K562 (cell line): ENCODE results near the gene IL11. TPM values are rescaled to one million over a fixed set of nuclear protein-coding genes. Genes with fewer than 3 reads are reported as not detected.
A peak's percentile ranks its signal among the peaks of the same experiment; 100 is the strongest.

Experiments
- ATAC-seq: fragments of 200-7000 bp; cut with Tn5 transposase; 3 replicates; pipeline ENCODE4 v1.9.1; 2020; ENCODE audit warnings: moderate library complexity
- BruUV-seq: library from RNA; stranded (reverse); fragments of 400-500 nt; replicated peaks from 2 replicates; lab custom pipeline; 2021; lab: Mats Ljungman, UMichigan
- CTCF ChIA-PET: fragments of 300-600 bp; formaldehyde crosslinking; extraction: SDS; loops from one replicate; lab custom pipeline; 2021; ENCODE audit warnings: low intra/inter-chr PET ratio; lab: Yijun Ruan, JAX
- POLR2A ChIA-PET: fragments of 300-600, 350-650 bp; sonication (Branson Sonifier 250); formaldehyde crosslinking; extraction: SDS; loops from one replicate; lab custom pipeline; 2021; ENCODE audit warnings: antibody characterized with exemption, inconsistent platforms; lab: Yijun Ruan, JAX
- DNase-seq, 4 experiments: peaks; one replicate each; pipeline versions ENCODE4 v3.0.0 to v3.0.0-alpha.2; 2011 to 2018; ENCODE audit warnings: low spot score in 3 of 4, mixed read lengths in 3 of 4; ENCODE audit errors: extremely low read depth in 1 of 4
- FAIRE-seq: peaks from 2 replicates; lab custom pipeline; 2011; peaks lifted over from hg19 to GRCh38; lab: Jason Lieb, UNC
- H2AFZ ChIP-seq: 2 replicates; pipeline ENCODE4 v1.6.0; 2011; ENCODE audit warnings: low read depth, low read length, control low read depth, inconsistent platforms
- H3K27ac ChIP-seq: fragments of 200-600 bp; 3 replicates; pipeline ENCODE4 v1.8.0; 2011; ENCODE audit warnings: low read depth, mild to moderate bottlenecking, control low read depth, inconsistent platforms, low read length, moderate library complexity, mixed read lengths; ENCODE audit errors: extremely low read depth
- H3K27me3 ChIP-seq, 2 experiments: fragments of 300-600 bp in 1 of 2; 2 replicates in 1 of 2; 3 replicates in 1 of 2; pipeline versions ENCODE4 v1.6.0 to v1.8.0; 2011; ENCODE audit warnings: inconsistent platforms in 2 of 2, low read length in 2 of 2, mild to moderate bottlenecking in 1 of 2, mixed read lengths in 1 of 2, moderate library complexity in 1 of 2; ENCODE audit not compliant: control insufficient read depth in 2 of 2, insufficient read depth in 2 of 2
- H3K36me3 ChIP-seq: fragments of 300-600 bp; 3 replicates; pipeline ENCODE4 v1.8.0; 2011; ENCODE audit warnings: mild to moderate bottlenecking, low read length, inconsistent platforms; ENCODE audit not compliant: control insufficient read depth, insufficient read depth
- H3K4me1 ChIP-seq, 2 experiments: fragments of 200-600 bp in 1 of 2; replicated peaks in 1 of 2; 2 replicates in 1 of 2; 3 replicates in 1 of 2; pipeline versions ENCODE4 v1.5.1 to v1.8.0; 2011; ENCODE audit warnings: inconsistent platforms in 2 of 2, low read length in 2 of 2, mild to moderate bottlenecking in 1 of 2, mixed read lengths in 1 of 2, moderate library complexity in 1 of 2; ENCODE audit not compliant: control insufficient read depth in 2 of 2, insufficient read depth in 2 of 2
- H3K4me2 ChIP-seq: 2 replicates; pipeline ENCODE4 v1.6.1; 2011; ENCODE audit warnings: low read length, control low read depth, inconsistent platforms, mixed read lengths; ENCODE audit not compliant: insufficient read depth
- H3K4me3 ChIP-seq: fragments of 200-600 bp; sonication (generic), shearing (Covaris generic); 2 replicates; pipeline ENCODE4 v1.5.1; 2016; ENCODE audit warnings: control low read depth, inconsistent platforms
- H3K79me2 ChIP-seq: fragments of 200-600 bp; 3 replicates; pipeline ENCODE4 v1.8.0; 2011; ENCODE audit warnings: low read length, inconsistent platforms; ENCODE audit not compliant: control insufficient read depth, insufficient read depth
- H3K9ac ChIP-seq, 2 experiments: 2 replicates each; pipeline versions ENCODE4 v1.6.0 to v1.6.1; 2011; ENCODE audit warnings: low read depth in 2 of 2, low read length in 2 of 2, control low read depth in 1 of 2, inconsistent platforms in 1 of 2, mild to moderate bottlenecking in 1 of 2, mixed read lengths in 1 of 2; ENCODE audit not compliant: insufficient read depth in 1 of 2
- H3K9me1 ChIP-seq: one replicate; pipeline ENCODE4 v1.6.0; 2011; ENCODE audit warnings: inconsistent platforms, mild to moderate bottlenecking, low read length, moderate library complexity; ENCODE audit not compliant: control insufficient read depth, insufficient read depth
- H3K9me3 ChIP-seq: replicated peaks from 2 replicates; pipeline ENCODE4 v1.5.1; 2011; ENCODE audit warnings: low read depth, low read length, inconsistent platforms; ENCODE audit not compliant: control insufficient read depth, insufficient read depth
- H4K20me1 ChIP-seq: replicated peaks from 2 replicates; pipeline ENCODE4 v1.6.1; 2011; ENCODE audit warnings: low read length, inconsistent platforms, mixed read lengths; ENCODE audit not compliant: control insufficient read depth, insufficient read depth
- EWSR1 ChIP-seq: fragments of 450-650 bp; IDR thresholded peaks from 2 replicates; pipeline ENCODE4 v1.6.1; 2018; ENCODE audit warnings: borderline replicate concordance, mild to moderate bottlenecking, low read depth, moderate library complexity; ENCODE audit not compliant: partially characterized antibody
- GTF2A2 ChIP-seq: IDR thresholded peaks from 2 replicates; pipeline ENCODE4 v1.6.1; 2016; ENCODE audit warnings: mild to moderate bottlenecking, missing genetic modification characterization, missing compliant biosample characterization
- KLF1 ChIP-seq: fragments of 450-650 bp; IDR thresholded peaks from 2 replicates; pipeline ENCODE4 v1.6.1; 2016; ENCODE audit warnings: missing genetic modification characterization, missing compliant biosample characterization
- NCOA4 ChIP-seq: fragments of 450-650 bp; IDR thresholded peaks from 2 replicates; pipeline ENCODE4 v1.6.1; 2018; ENCODE audit warnings: mild to moderate bottlenecking; ENCODE audit not compliant: partially characterized antibody
- NFXL1 ChIP-seq: fragments of 450-650 bp; formaldehyde crosslinking; IDR thresholded peaks from 2 replicates; pipeline ENCODE4 v1.4.0; 2021; ENCODE audit warnings: mild to moderate bottlenecking
- RUNX1 ChIP-seq: sonication (generic); IDR thresholded peaks from 2 replicates; pipeline ENCODE4 v1.6.1; 2016; ENCODE audit warnings: antibody characterized with exemption, low read depth
- SIRT6 ChIP-seq: IDR thresholded peaks from one replicate; pipeline ENCODE4 v1.6.1; 2012; ENCODE audit warnings: low read depth, mild to moderate bottlenecking, control low read depth, inconsistent platforms, low read length, moderate library complexity
- SMAD2 ChIP-seq: fragments of 150-350 bp; IDR thresholded peaks from 2 replicates; pipeline ENCODE4 v1.6.1; 2014; ENCODE audit warnings: low read depth, mild to moderate bottlenecking, low read length
- SPI1 ChIP-seq: IDR thresholded peaks from 2 replicates; pipeline ENCODE4 v1.6.1; 2011; ENCODE audit warnings: low read depth, low read length, control low read depth, borderline replicate concordance
- SREBF2 ChIP-seq: sonication (generic); formaldehyde crosslinking; IDR thresholded peaks from 2 replicates; pipeline ENCODE4 v1.4.0; 2020; ENCODE audit warnings: mild to moderate bottlenecking, missing genetic modification reagents
- ZC3H8 ChIP-seq: fragments of 450-650 bp; IDR thresholded peaks from 2 replicates; pipeline ENCODE4 v1.6.1; 2017
- ZFP1 ChIP-seq: fragments of 450-650 bp; formaldehyde crosslinking; IDR thresholded peaks from 2 replicates; pipeline ENCODE4 v1.4.0; 2020; ENCODE audit warnings: mild to moderate bottlenecking, mixed read lengths
- ZNF41 ChIP-seq: fragments of 250-450 bp; sonication (Bioruptor Pico); conservative IDR thresholded peaks from 2 replicates; pipeline ENCODE4 v1.4.0; 2020; ENCODE audit warnings: mild to moderate bottlenecking
- ZNF57 ChIP-seq: fragments of 450-650 bp; formaldehyde crosslinking; IDR thresholded peaks from 2 replicates; pipeline ENCODE4 v1.4.0; 2020; ENCODE audit warnings: mild to moderate bottlenecking, moderate library complexity
- WGBS: fragments of 100-300 bp; shearing (Covaris generic); methylation state at CpG from one replicate; pipeline ENCODE4 v1.1.6; 2016; ENCODE audit warnings: low coverage, mixed read lengths; ENCODE audit not compliant: insufficient coverage; ENCODE audit errors: missing lambda C conversion rate; 5-methylcytosine and 5-hydroxymethylcytosine counted together
- in situ Hi-C: fragments of 300-500 bp; cut with MboI; formaldehyde crosslinking; loops from 4 replicates; pipeline ENCODE4 v1.15.0; 2018; ENCODE audit warnings: inconsistent platforms, mixed read lengths
- intact Hi-C: fragments of 100-400 bp; cut with micrococcal nuclease; formaldehyde crosslinking; loops from 2 replicates; pipeline ENCODE4 v1.14.2; 2022
- polyA plus RNA-seq, 8 experiments: library from polyadenylated mRNA; depleted of rRNA in 4 of 8; stranded (reverse) in 5 of 8; unstranded in 3 of 8; fragments of >200 nt; fragmentation: Nextera tagmentation in 2 of 8; fragmentation: Illumina TruSeq in 1 of 8; extraction: Ambion mirVana in 2 of 8; extraction: Trizol in 1 of 8; gene quantifications; 2 replicates each; pipeline versions ENCODE4 v1.2.1 to v1.2.3, GENCODE V29; 2011 to 2014; ENCODE audit warnings: inconsistent platforms in 1 of 8, missing spikeins in 1 of 8
- total RNA-seq, 7 experiments: library from RNA; depleted of rRNA in 6 of 7; stranded (reverse); fragments of >200 nt in 6 of 7; fragmentation: Illumina TruSeq in 2 of 7; extraction: Trizol in 2 of 7; gene quantifications; 2 replicates each; pipeline versions ENCODE4 v1.2.1 to v1.2.3, GENCODE V29; 2011 to 2021; ENCODE audit warnings: low replicate concordance in 1 of 7
- TF ChIP-seq, protein P1 (sequence below): fragments of 250-450 bp; sonication (Bioruptor Pico); IDR thresholded peaks from 2 replicates; pipeline ENCODE4 v1.8.0; 2022; ENCODE audit warnings: moderate library complexity, mild to moderate bottlenecking, inconsistent platforms
- TF ChIP-seq, protein P2 (sequence below): sonication (generic); formaldehyde crosslinking; IDR thresholded peaks from 2 replicates; pipeline ENCODE4 v1.8.1; 2022; ENCODE audit warnings: missing genetic modification reagents
- TF ChIP-seq, protein P3 (sequence below): fragments of 450-650 bp; conservative IDR thresholded peaks from 2 replicates; pipeline ENCODE4 v1.6.1; 2016; ENCODE audit warnings: missing genetic modification characterization, low read depth, mild to moderate bottlenecking, missing compliant biosample characterization, moderate library complexity
- TF ChIP-seq, protein P4 (sequence below): fragments of 250-450 bp; sonication (Bioruptor Pico); IDR thresholded peaks from 2 replicates; pipeline ENCODE4 v1.5.0; 2021

The IL11 gene
- total and polyA plus RNA-seq, 9 of the 15 experiments (the other 6 are each of a cell fraction or from before 2014, with no cell fraction given) = 0.04 to 0.42 (median 0.06) TPM; not detected in 6

DNA sequence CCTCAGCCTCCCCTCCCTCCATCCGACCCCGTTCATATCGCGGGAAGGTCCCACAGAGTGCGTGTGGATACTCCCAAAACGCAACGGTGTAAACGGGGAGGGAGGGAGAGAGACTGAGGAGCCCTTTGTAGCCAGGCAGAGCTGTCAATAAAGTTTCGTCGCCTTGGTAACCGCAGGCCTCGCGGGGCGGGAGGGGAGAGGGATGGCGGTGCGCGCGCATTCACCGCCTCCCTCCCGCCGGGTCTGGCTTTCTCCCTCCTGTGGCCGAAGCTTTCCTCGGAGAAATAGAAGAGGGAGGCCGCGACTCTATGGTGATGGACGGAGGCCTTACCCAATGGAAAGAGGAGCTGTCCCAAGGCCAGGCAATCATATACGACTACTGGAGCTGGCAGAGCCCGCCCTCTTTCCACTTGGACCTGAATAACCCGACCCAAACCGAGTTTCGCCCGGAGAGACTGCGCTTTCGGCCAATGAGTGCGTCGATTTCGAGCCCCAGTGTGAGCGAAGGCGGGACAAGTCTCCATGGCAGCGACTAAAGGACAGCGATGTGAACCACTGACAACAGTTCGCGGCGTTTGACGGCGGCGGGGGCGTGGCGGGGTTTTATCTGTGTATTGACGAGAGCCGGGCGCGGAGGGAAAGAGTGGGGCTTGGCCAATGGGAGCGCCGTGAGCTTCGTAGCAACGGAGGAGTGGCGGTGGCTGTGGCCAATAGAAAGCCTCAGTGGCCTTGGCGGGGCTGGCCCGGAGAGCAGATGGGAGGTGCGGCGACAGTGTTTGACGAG lies 31.0 kb downstream of the IL11 start, which contains the start of gene KMT5C:
TSS of gene KMT5C (plus strand) at position 772 of the 784 bp plus-strand sequence. CDS start 2,061 bp downstream, outside the sequence.
- H3K79me2 ChIP-seq = peaks cover 24% of the 10 kb centered on the region
- intact Hi-C loops = loop anchor here (5.0 kb wide), 1 partner anchor 37 kb away; no protein-coding TSS in a partner anchor
- BruUV-seq = no TSS peak
- ChIA-PET CTCF (no interaction called here), POLR2A (interaction anchor here (0.6 to 2.3 kb wide), 29 partner anchors 10 to 326 kb away, joined by 3 to 14 read pairs (median 4); partner anchors contain the start of genes HSPBP1, PPP6R1, RPL28 and TMEM150B)
- ATAC-seq = peak; percentile 91
- in situ Hi-C loops = no loop called here
- H4K20me1 ChIP-seq = 0 out of 2 replicates have a peak, but pooled peaks cover 6% of the 10 kb centered on the region
- peak; percentile 100 for FAIRE-seq
- H3K4me2 ChIP-seq = peak within 1 kb of the TSS; percentile 97
- peaks cover 7 to 46% of the 10 kb centered on the region in 2 experiments; a peak in 4 of 5 replicates for H3K4me1 ChIP-seq
- DNase-seq = peak; percentile 99 to 100 (median 100)
- H3K9me1 ChIP-seq = no peaks in the 10 kb centered on the region
- no peaks in the 10 kb centered on the region for H3K27me3 ChIP-seq
- H3K9me3 ChIP-seq = no peaks in the 10 kb centered on the region
- under 1% methylated on average over 45 of the region's 63 CpGs for WGBS
- H3K27ac ChIP-seq = peak within 1 kb of the TSS; percentile 97
- H3K36me3 ChIP-seq = peaks cover 26% of the 10 kb centered on the region; the same call in 2 of the 3 replicates
- peak within 1 kb of the TSS; percentile 96 for H2AFZ ChIP-seq
- H3K9ac ChIP-seq = peak within 1 kb of the TSS; percentile 97 to 99
- H3K4me3 ChIP-seq = peak within 1 kb of the TSS; percentile 92
- TF ChIP-seq ZFP1 (no peak), SMAD2 (no peak), GTF2A2 (no peak), ZC3H8 (no peak), SREBF2 (CRISPR knock-in tag) (no peak), ZNF57 (CRISPR knock-in tag) (no peak), KLF1 (tag) (peak; percentile 22; the same call in 1 of the 2 replicates), NCOA4 (no peak), ZNF41 (CRISPR knock-in tag) (no peak), SIRT6 (no peak), SPI1 (no peak), NFXL1 (CRISPR knock-in tag) (no peak), EWSR1 (no peak), RUNX1 (no peak)
- TF ChIP-seq, protein P1, sequence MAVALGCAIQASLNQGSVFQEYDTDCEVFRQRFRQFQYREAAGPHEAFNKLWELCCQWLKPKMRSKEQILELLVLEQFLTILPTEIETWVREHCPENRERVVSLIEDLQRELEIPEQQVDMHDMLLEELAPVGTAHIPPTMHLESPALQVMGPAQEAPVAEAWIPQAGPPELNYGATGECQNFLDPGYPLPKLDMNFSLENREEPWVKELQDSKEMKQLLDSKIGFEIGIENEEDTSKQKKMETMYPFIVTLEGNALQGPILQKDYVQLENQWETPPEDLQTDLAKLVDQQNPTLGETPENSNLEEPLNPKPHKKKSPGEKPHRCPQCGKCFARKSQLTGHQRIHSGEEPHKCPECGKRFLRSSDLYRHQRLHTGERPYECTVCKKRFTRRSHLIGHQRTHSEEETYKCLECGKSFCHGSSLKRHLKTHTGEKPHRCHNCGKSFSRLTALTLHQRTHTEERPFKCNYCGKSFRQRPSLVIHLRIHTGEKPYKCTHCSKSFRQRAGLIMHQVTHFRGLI (CRISPR knock-in tag) = no peak
- TF ChIP-seq, protein P2, sequence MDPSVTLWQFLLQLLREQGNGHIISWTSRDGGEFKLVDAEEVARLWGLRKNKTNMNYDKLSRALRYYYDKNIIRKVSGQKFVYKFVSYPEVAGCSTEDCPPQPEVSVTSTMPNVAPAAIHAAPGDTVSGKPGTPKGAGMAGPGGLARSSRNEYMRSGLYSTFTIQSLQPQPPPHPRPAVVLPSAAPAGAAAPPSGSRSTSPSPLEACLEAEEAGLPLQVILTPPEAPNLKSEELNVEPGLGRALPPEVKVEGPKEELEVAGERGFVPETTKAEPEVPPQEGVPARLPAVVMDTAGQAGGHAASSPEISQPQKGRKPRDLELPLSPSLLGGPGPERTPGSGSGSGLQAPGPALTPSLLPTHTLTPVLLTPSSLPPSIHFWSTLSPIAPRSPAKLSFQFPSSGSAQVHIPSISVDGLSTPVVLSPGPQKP (CRISPR knock-in tag) = no peak
- TF ChIP-seq, protein P3, sequence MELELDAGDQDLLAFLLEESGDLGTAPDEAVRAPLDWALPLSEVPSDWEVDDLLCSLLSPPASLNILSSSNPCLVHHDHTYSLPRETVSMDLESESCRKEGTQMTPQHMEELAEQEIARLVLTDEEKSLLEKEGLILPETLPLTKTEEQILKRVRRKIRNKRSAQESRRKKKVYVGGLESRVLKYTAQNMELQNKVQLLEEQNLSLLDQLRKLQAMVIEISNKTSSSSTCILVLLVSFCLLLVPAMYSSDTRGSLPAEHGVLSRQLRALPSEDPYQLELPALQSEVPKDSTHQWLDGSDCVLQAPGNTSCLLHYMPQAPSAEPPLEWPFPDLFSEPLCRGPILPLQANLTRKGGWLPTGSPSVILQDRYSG (tag) = no peak
- TF ChIP-seq, protein P4, sequence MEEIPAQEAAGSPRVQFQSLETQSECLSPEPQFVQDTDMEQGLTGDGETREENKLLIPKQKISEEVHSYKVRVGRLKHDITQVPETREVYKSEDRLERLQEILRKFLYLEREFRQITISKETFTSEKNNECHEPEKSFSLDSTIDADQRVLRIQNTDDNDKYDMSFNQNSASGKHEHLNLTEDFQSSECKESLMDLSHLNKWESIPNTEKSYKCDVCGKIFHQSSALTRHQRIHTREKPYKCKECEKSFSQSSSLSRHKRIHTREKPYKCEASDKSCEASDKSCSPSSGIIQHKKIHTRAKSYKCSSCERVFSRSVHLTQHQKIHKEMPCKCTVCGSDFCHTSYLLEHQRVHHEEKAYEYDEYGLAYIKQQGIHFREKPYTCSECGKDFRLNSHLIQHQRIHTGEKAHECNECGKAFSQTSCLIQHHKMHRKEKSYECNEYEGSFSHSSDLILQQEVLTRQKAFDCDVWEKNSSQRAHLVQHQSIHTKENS (CRISPR knock-in tag) = no peak
